Measurements from ENCODE around the gene FAM180A. TPM values are rescaled to one million over a fixed set of nuclear protein-coding genes. Genes with fewer than 3 reads are reported as not detected.

The FAM180A gene
- total RNA-seq, 3 donors from 2014 or later (not counting 1 experiment from before 2014, with no cell fraction given), result not detected

DNA sequence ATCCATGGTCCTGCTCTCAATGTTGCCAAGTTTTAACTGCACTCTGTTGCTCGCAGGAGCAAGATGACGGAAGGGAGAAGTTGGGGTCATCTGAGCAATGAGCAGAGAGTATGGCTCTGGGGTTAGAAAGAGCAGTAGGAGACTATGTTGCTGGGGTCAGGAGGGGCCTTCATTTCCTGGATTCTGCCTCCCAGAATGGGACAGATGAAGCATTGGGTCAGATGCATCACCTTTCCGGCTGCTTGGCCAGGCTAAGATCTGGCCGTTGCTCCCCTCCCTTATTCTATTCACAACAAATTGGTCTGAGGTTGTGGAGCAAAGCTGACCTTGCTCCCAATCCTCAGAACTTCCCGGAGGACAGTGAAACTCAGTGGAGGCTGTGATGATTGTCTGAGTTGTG is 63.9 kb downstream of the FAM180A start:
- WGBS (ENCODE audit: insufficient coverage), result 100% methylated on average over 5 of the region's 5 CpGs
- H3K4me1 ChIP-seq (ENCODE audit: control insufficient read depth, insufficient read depth, low read length), result no peaks in the 10 kb centered on the region
- no peak overlapping the region for H3K27ac ChIP-seq (ENCODE audit: low read length)
- Mint-ChIP-seq H3K9me3 (no peaks in the 10 kb centered on the region), H3K4me3 (no peak overlapping the region), H3K27ac (no peak overlapping the region), H3K36me3 (peaks cover 6% of the 10 kb centered on the region), H3K27me3 (ENCODE audit: low read depth in 2 of 2) (no peaks in the 10 kb centered on the region), H3K4me1 (peaks cover 0 to 12% of the 10 kb centered on the region in 2 donors)
- H3K36me3 ChIP-seq (ENCODE audit: control insufficient read depth, insufficient read depth, low read length), result no peaks in the 10 kb centered on the region
- intact Hi-C loops (cut with micrococcal nuclease), result no loop called here
- H3K27me3 ChIP-seq (ENCODE audit: control insufficient read depth, insufficient read depth, low read length), result no peaks in the 10 kb centered on the region
- ATAC-seq (no peak), DNase-seq (no peak)
- TF ChIP-seq, protein P1, sequence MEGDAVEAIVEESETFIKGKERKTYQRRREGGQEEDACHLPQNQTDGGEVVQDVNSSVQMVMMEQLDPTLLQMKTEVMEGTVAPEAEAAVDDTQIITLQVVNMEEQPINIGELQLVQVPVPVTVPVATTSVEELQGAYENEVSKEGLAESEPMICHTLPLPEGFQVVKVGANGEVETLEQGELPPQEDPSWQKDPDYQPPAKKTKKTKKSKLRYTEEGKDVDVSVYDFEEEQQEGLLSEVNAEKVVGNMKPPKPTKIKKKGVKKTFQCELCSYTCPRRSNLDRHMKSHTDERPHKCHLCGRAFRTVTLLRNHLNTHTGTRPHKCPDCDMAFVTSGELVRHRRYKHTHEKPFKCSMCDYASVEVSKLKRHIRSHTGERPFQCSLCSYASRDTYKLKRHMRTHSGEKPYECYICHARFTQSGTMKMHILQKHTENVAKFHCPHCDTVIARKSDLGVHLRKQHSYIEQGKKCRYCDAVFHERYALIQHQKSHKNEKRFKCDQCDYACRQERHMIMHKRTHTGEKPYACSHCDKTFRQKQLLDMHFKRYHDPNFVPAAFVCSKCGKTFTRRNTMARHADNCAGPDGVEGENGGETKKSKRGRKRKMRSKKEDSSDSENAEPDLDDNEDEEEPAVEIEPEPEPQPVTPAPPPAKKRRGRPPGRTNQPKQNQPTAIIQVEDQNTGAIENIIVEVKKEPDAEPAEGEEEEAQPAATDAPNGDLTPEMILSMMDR (IDR thresholded peaks at IDR 0.05), result no peak
- no peak overlapping the region for H3K4me3 ChIP-seq (ENCODE audit: low read length)
- no peaks in the 10 kb centered on the region for H3K9me3 ChIP-seq (ENCODE audit: control insufficient read depth, insufficient read depth, low read length)

DNA sequence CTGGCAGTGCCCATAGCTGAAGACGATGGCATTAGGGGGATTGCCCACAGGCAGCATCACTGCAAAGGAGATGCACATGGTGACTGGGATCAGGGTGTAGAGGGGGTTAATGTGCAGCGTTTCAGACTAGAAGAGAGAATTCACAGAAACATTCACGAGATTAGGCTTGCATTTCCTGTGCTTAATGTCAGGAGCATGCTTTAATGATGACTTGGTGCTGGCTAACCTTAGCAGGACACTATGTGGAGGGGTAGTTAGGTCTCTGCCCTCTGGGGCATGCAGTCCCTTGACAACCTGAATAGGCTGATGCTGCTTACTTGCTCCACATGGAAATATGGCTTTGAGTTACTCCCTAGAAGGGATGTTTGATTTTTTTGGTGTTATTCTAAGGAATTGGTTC is 64.5 kb downstream of the FAM180A start:
- H3K4me1 ChIP-seq (ENCODE audit: control insufficient read depth, insufficient read depth, low read length), result no peaks in the 10 kb centered on the region
- H3K9me3 Mint-ChIP-seq, result no peaks in the 10 kb centered on the region
- peaks cover 0 to 12% of the 10 kb centered on the region in 2 donors for H3K4me1 Mint-ChIP-seq
- H3K36me3 Mint-ChIP-seq, result peaks cover 2% of the 10 kb centered on the region
- TF ChIP-seq, protein P1 (IDR thresholded peaks at IDR 0.05), result no peak
- H3K27ac Mint-ChIP-seq, result no peak overlapping the region
- H3K9me3 ChIP-seq (ENCODE audit: control insufficient read depth, insufficient read depth, low read length), result no peaks in the 10 kb centered on the region
- 65% methylated on average over 3 of the region's 3 CpGs for WGBS (ENCODE audit: insufficient coverage)
- H3K27me3 Mint-ChIP-seq (ENCODE audit: low read depth in 2 of 2), result no peaks in the 10 kb centered on the region
- H3K27ac ChIP-seq (ENCODE audit: low read length), result no peak overlapping the region
- H3K27me3 ChIP-seq (ENCODE audit: control insufficient read depth, insufficient read depth, low read length), result no peaks in the 10 kb centered on the region
- DNase-seq (no peak), ATAC-seq (no peak)
- H3K4me3 ChIP-seq (ENCODE audit: low read length), result no peak overlapping the region
- H3K36me3 ChIP-seq (ENCODE audit: control insufficient read depth, insufficient read depth, low read length), result no peaks in the 10 kb centered on the region
- intact Hi-C loops (cut with micrococcal nuclease), result no loop called here
- H3K4me3 Mint-ChIP-seq, result no peak overlapping the region

DNA sequence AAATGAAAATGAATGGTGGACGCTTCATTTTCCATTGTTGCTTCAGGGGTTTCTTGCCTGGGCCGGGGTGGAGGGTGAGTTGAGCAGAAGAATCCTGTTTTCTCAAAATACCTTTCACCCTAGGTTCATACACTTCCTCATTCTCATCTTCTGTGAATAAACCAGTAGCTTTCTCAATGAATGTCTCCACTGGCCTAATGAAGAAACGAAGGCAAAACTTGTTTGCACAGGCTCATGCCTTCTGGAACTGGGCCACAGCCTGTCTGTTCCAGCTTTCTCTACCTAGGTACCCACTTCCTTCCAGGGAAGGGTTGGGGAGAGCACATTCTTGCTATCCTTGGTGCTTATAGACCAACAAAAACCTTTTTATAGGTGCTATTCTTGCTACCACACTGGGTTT is 65.0 kb downstream of the FAM180A start:
- no peak overlapping the region for H3K4me3 ChIP-seq (ENCODE audit: low read length)
- no peaks in the 10 kb centered on the region for H3K36me3 Mint-ChIP-seq
- H3K4me1 Mint-ChIP-seq, result peaks cover 0 to 12% of the 10 kb centered on the region in 2 donors
- no peak overlapping the region for H3K27ac ChIP-seq (ENCODE audit: low read length)
- DNase-seq, result no peak
- no peaks in the 10 kb centered on the region for H3K27me3 Mint-ChIP-seq (ENCODE audit: low read depth in 2 of 2)
- H3K9me3 Mint-ChIP-seq, result no peaks in the 10 kb centered on the region
- H3K27ac Mint-ChIP-seq, result no peak overlapping the region
- no peaks in the 10 kb centered on the region for H3K9me3 ChIP-seq (ENCODE audit: control insufficient read depth, insufficient read depth, low read length)
- TF ChIP-seq, protein P1 (IDR thresholded peaks at IDR 0.05), result no peak
- no peak for ATAC-seq
- WGBS (ENCODE audit: insufficient coverage), result 100% methylated on average over 3 of the region's 3 CpGs
- H3K4me3 Mint-ChIP-seq, result no peak overlapping the region
- peaks cover under 1% of the 10 kb centered on the region for H3K36me3 ChIP-seq (ENCODE audit: control insufficient read depth, insufficient read depth, low read length)
- intact Hi-C loops (cut with micrococcal nuclease), result no loop called here
- no peaks in the 10 kb centered on the region for H3K27me3 ChIP-seq (ENCODE audit: control insufficient read depth, insufficient read depth, low read length)
- H3K4me1 ChIP-seq (ENCODE audit: control insufficient read depth, insufficient read depth, low read length), result no peaks in the 10 kb centered on the region

DNA sequence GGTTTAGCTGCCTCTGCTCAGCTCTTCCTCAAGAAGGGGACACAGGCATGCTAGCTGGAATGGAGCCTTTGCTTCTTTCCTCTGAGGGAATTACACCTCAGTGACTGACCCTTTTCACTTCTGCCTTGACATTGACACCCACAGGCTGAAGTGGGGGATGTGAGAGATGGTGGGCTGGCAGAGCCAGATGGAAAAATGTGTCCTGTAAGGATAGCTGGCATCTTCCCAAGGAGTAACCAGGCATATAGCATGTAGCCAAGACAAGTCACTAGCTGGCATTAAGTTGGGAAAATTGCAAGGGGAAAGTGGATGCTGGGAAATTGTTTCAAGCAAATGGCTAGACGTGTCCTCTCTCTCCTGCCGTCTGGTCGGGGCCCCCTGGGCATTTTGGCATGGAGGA is 66.4 kb downstream of the FAM180A start:
- Histone ChIP-seq H3K27ac (ENCODE audit: low read length) (no peak overlapping the region), H3K9me3 (ENCODE audit: control insufficient read depth, insufficient read depth, low read length) (no peaks in the 10 kb centered on the region), H3K4me3 (ENCODE audit: low read length) (no peak overlapping the region), H3K27me3 (ENCODE audit: control insufficient read depth, insufficient read depth, low read length) (no peaks in the 10 kb centered on the region), H3K36me3 (ENCODE audit: control insufficient read depth, insufficient read depth, low read length) (peaks cover 11% of the 10 kb centered on the region), H3K4me1 (ENCODE audit: control insufficient read depth, insufficient read depth, low read length) (no peaks in the 10 kb centered on the region)
- 97% methylated on average over 3 of the region's 3 CpGs for WGBS (ENCODE audit: insufficient coverage)
- H3K4me1 Mint-ChIP-seq, result peaks cover 0 to 12% of the 10 kb centered on the region in 2 donors
- TF ChIP-seq, protein P1 (IDR thresholded peaks at IDR 0.05), result no peak
- H3K4me3 Mint-ChIP-seq, result no peak overlapping the region
- intact Hi-C loops (cut with micrococcal nuclease), result no loop called here
- H3K27ac Mint-ChIP-seq, result no peak overlapping the region
- no peak for DNase-seq
- no peak for ATAC-seq
- H3K9me3 Mint-ChIP-seq, result no peaks in the 10 kb centered on the region
- no peaks in the 10 kb centered on the region for H3K27me3 Mint-ChIP-seq (ENCODE audit: low read depth in 2 of 2)
- no peaks in the 10 kb centered on the region for H3K36me3 Mint-ChIP-seq
